ENCODE measurements around the gene ILF3.
"Not testable (repeated sequence)": the region's sequence is repeated elsewhere in the genome, so short reads cannot be mapped to it uniquely, and the experiment has no call there.

Gene ILF3

GRCh38 chr19:10642473-10643171 is 11.5 kb upstream of the ILF3 start:
- DNase-seq (ENCODE audit: low spot score), result no peak

DNA sequence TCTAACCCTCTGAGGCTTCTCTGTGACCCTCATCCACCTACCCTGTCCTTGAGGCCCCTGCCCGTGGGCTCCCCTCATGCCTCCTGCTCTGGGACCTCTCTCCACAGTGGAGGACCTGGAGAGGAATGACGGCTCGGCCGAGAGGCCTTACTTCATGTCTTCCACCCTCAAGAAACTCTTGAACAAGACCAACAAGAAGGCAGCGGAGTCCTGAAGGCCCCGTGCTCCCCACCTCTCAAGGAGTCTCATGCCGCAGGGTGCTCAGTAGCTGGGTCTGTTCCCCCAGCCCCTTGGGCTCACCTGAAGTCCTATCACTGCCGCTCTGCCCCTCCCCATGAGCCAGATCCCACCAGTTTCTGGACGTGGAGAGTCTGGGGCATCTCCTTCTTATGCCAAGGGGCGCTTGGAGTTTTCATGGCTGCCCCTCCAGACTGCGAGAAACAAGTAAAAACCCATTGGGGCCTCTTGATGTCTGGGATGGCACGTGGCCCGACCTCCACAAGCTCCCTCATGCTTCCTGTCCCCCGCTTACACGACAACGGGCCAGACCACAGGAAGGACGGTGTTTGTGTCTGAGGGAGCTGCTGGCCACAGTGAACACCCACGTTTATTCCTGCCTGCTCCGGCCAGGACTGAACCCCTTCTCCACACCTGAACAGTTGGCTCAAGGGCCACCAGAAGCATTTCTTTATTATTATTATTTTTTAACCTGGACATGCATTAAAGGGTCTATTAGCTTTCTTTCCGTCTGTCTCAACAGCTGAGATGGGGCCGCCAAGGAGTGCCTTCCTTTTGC is 10.8 kb upstream of the ILF3 start:
- no peak for DNase-seq (ENCODE audit: low spot score)

DNA sequence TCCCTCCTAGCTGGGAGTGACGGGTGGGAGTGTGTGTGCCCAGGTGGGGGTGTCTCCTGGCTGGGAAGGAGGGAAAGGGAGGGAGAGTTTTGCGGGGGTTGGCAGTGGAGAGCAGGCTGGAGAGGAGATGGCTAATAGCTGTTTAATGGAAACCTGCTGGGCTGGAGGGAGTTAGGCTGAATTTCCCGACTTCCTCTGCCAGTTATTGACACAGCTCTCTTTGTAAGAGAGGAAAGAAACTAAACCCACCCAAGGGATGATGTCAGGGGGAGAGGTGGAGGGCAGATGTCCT is 10.2 kb upstream of the ILF3 start:
- DNase-seq (ENCODE audit: low spot score), result no peak

- peak; percentile 81 for DNase-seq (ENCODE audit: low spot score)
These were observed 9.7 kb upstream of the ILF3 start for GRCh38 chr19:10644260-10645007.

GRCh38 chr19:10646456-10647159 is 7.5 kb upstream of the ILF3 start:
- no peak for DNase-seq (ENCODE audit: low spot score)

- DNase-seq (ENCODE audit: low spot score), result no peak
These were observed 5.8 kb upstream of the ILF3 start for GRCh38 chr19:10648360-10648759.

DNA sequence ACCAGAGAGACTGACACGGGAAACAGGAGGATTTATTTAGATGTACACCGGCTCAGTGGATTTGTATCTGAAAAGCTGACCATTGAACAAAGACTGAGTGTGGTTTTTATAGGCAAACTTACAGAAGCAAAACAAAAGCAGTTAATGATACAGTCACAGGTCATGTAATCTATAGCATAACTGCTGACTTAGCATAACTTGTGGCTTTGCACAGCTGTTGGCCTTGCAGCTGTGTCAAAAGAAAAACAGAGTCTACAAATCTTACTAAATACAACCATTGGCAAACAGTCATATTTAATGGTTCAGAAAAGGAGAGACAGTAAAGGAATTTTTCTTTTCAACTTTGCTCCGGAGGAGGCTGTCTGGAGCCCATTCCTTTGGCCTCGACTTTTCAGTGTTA is 2.3 kb upstream of the ILF3 start:
- DNase-seq (ENCODE audit: low spot score), result no peak

DNA sequence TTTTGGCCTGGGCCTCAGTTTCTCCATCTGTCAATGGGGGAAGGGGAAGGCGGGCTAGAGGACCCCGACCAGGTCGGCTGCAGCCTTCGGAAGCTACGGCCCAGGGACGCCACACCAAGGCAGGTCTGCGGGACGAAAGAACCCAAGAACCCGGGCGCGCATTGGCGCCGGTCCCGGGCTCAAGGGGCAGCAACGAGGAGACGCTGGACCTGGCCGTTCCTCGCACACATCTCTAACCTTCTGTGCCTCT is 739 bp upstream of the ILF3 start:
- no peak for DNase-seq (ENCODE audit: low spot score)

DNA sequence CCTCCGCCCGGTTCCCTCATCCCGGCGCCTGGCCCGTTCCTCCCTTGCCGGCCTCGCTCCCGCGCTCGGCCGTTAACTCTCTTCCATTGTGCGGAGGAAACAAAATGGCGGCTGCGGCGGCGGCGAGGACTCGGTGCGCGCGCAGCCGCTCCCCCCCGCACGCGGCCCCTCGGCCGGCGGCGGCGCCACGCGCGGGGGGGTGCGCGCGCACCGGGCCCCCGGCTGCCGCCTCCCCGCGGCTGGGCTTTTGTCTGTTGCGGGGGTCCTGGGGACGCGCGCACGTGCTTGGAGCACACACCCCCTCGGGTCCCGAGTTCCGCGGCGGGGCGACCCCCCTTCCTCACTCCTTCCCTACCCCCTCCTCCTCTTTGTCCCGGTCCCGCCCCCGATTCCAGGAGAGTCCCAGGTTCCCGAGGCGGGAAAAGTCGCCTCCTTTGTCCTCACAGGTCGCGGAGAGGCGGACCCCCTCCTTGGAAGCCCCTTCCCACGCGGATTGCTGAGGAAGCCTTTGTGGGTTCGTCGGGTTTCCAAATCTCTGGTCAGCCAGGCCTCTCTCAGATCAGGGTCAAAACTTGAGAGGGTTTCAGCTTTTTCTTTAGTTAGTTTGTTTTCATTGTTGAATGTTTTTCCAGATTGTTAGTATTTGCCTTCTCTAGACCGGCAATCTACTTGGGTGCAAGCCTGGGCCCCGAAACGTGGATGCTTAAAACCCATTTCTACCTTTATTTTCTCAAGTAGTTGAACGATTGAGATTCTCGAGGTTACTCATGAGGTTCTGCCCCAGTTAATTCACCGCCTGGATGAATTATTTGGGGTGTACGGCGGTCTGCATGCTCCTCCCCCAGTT is 687 bp downstream of the ILF3 start:
- peak; percentile 45 for DNase-seq (ENCODE audit: low spot score)

- peak; percentile 28 for DNase-seq (ENCODE audit: low spot score)
These were observed 1.5 kb downstream of the ILF3 start for GRCh38 chr19:10655457-10656312.

GRCh38 chr19:10660346-10660745 is 6.2 kb downstream of the ILF3 start:
- DNase-seq (ENCODE audit: low spot score), result no peak

- DNase-seq (ENCODE audit: low spot score), result no peak
These were observed 7.8 kb downstream of the ILF3 start for GRCh38 chr19:10661946-10662345.

- DNase-seq (ENCODE audit: low spot score), result no peak
These were observed 8.5 kb downstream of the ILF3 start for GRCh38 chr19:10662384-10663251.

- not testable (repeated sequence) for DNase-seq (ENCODE audit: low spot score)
These were observed 9.1 kb downstream of the ILF3 start for GRCh38 chr19:10663252-10663563.

DNA sequence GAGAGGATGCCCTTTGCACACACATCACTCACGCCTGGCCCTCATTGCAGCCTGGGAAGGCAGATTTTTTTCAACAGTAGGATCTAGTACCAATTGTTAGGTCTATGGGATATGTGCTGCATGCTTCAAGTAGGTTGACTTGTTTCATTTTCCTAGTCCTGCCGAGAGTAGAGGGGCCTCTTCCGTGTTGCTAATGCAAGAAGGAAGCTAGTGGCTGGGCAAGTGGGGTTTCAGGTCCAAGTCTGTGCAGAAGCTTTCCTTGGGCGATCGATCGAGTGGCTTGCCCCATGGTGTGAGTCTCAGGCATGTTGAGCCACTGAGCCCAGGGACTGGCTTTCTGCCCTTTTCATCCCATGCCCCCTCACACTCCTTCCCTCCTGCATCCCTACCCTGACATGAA is 13.7 kb downstream of the ILF3 start:
- no peak for DNase-seq (ENCODE audit: low spot score)

DNA sequence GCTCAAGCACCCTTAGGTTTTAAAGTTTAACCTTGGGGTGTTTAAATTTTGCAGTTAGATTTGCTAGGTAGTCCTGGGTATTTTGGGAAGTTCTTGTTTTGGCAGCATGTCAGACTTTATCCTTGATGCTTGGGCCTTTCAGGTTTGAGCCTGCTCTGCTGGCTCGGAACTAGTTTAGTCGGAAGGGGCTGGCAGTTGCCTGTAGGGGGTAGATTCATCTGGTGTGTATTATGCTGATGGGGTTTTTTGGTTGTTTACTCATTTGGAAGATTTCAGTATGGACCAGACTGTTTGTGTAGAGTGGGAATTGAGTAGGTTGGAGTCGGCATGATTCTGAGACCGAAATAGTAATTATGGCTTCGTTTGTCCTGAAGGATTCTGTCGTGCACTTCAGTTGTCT is 15.1 kb downstream of the ILF3 start:
- DNase-seq (ENCODE audit: low spot score), result no peak

GRCh38 chr19:10670182-10670581 is 16.0 kb downstream of the ILF3 start:
- DNase-seq (ENCODE audit: low spot score), result no peak

DNA sequence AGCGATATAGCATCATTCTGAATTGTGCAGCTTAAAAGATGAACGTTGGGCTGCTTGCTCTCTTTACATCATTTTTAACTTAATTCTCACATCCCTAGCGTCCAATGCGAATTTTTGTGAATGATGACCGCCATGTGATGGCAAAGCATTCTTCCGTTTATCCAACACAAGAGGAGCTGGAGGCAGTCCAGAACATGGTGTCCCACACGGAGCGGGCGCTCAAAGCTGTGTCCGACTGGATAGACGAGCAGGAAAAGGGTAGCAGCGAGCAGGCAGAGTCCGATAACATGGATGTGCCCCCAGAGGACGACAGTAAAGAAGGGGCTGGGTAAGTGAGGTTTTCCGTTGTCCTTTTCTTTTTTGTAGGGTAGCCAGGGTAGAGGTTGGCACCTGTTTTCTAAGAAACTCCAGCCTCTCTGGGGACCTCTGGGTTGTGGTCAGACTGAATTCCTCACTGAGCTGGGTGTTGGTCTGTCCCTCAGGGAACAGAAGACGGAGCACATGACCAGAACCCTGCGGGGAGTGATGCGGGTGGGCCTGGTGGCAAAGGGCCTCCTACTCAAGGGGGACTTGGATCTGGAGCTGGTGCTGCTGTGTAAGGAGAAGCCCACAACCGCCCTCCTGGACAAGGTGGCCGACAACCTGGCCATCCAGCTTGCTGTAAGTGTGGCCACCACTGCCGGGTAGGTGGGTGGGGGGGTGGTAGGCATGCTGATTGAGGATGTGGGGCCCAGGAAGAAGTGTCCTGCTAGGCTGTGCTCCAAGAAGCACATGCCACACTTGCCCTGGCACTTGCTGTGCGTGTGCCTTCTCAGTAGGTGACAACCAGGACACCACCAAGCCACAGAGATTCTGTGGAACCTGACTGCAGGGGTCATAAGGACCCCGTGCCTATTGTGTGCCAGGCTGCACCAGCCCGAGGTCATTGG is 17.0 kb downstream of the ILF3 start:
- no peak for DNase-seq (ENCODE audit: low spot score)

DNA sequence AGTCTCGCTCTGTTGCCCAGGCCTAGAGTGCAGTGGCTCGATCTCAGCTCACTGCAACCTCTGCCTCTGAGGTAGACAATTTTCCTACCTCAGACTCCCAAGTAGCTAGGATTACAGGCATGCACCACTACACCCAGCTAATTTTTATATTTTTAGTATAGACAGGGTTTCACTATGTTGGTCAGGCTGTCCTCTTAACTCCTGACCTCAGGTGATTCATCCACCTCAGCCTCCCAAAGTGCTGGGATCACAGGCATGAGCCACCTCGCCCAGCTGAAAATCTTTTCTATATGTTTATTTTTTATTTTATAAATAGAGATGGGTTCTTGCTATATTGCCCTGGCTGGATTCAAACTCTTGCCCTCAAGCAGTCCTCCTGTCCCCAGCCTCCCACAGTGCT is 17.8 kb downstream of the ILF3 start:
- DNase-seq (ENCODE audit: low spot score), result not testable (repeated sequence)
